ENCODE results near the gene SYT6. TPM values are rescaled to one million over a fixed set of nuclear protein-coding genes. Genes with fewer than 3 reads are reported as not detected.

Gene SYT6
- total RNA-seq, 2 experiments from 2014 or later: not detected

- H4K20me1 ChIP-seq (ENCODE audit: insufficient read depth, low read length): no peaks in the 10 kb centered on the region
- BruUV-seq (replicated peaks): no TSS peak
- no peaks in the 10 kb centered on the region for H3K79me2 ChIP-seq (ENCODE audit: insufficient read depth, low read depth, low read length)
- no peaks in the 10 kb centered on the region for H3K36me3 ChIP-seq (ENCODE audit: insufficient read depth, low read length)
- TF ChIP-seq CTCF (conservative IDR thresholded peaks at IDR 0.05; ENCODE audit: low read length) (no peak), EZH2phosphoT487 (IDR thresholded peaks at IDR 0.05; ENCODE audit: borderline replicate concordance, low read depth, low read length) (no peak)
- H2AFZ ChIP-seq (ENCODE audit: low read length): no peak overlapping the region
- POLR2A ChIA-PET: no interaction called here
- intact Hi-C loops (cut with micrococcal nuclease; ENCODE audit: unreplicated experiment): loop anchor here (10.0 kb wide), 1 partner anchor 60 kb away; no protein-coding TSS in a partner anchor
- DNase-seq (ENCODE audit: low spot score): no peak
- no peak overlapping the region for H3K27ac ChIP-seq (ENCODE audit: low read depth, low read length, poor library complexity, severe bottlenecking)
- H3K4me2 ChIP-seq (ENCODE audit: low read length): no peak overlapping the region
- CTCF ChIA-PET (ENCODE audit: unreplicated experiment): no interaction called here
- H3K4me3 ChIP-seq (ENCODE audit: low read depth, low read length, poor library complexity, severe bottlenecking): no peak overlapping the region
- no peaks in the 10 kb centered on the region for H3K4me1 ChIP-seq (ENCODE audit: insufficient read depth, low read length, poor library complexity, severe bottlenecking)
- no peaks in the 10 kb centered on the region for H3K9me2 ChIP-seq (ENCODE audit: insufficient read depth, low read length)
- no peaks in the 10 kb centered on the region for H3K9me3 ChIP-seq (ENCODE audit: low read length)
These were observed 19.2 kb downstream of the SYT6 start for GRCh38 chr1:114134518-114134917.

GRCh38 chr1:114133129-114133528 lies 20.5 kb downstream of the SYT6 start:
- ChIA-PET POLR2A (interaction anchor here (0.6 kb wide), 1 partner anchor 92 kb away, joined by 4 read pairs; no protein-coding TSS in a partner anchor), CTCF (ENCODE audit: unreplicated experiment) (no interaction called here)
- Histone ChIP-seq H3K79me2 (ENCODE audit: insufficient read depth, low read depth, low read length) (no peaks in the 10 kb centered on the region), H3K27ac (ENCODE audit: low read depth, low read length, poor library complexity, severe bottlenecking) (no peak overlapping the region), H3K9me3 (ENCODE audit: low read length) (no peaks in the 10 kb centered on the region), H3K4me2 (ENCODE audit: low read length) (no peak overlapping the region), H3K4me3 (ENCODE audit: low read depth, low read length, poor library complexity, severe bottlenecking) (no peak overlapping the region), H3K36me3 (ENCODE audit: insufficient read depth, low read length) (no peaks in the 10 kb centered on the region), H3K9me2 (ENCODE audit: insufficient read depth, low read length) (no peaks in the 10 kb centered on the region), H4K20me1 (ENCODE audit: insufficient read depth, low read length) (no peaks in the 10 kb centered on the region), H3K4me1 (ENCODE audit: insufficient read depth, low read length, poor library complexity, severe bottlenecking) (no peaks in the 10 kb centered on the region), H2AFZ (ENCODE audit: low read length) (no peak overlapping the region)
- no peak for DNase-seq (ENCODE audit: low spot score)
- intact Hi-C loops (cut with micrococcal nuclease; ENCODE audit: unreplicated experiment): loop anchor here (10.0 kb wide), 1 partner anchor 62 kb away; no protein-coding TSS in a partner anchor
- TF ChIP-seq EZH2phosphoT487 (IDR thresholded peaks at IDR 0.05; ENCODE audit: borderline replicate concordance, low read depth, low read length) (no peak), CTCF (conservative IDR thresholded peaks at IDR 0.05; ENCODE audit: low read length) (no peak)
- BruUV-seq (replicated peaks): no TSS peak

GRCh38 chr1:114131526-114132220 lies 22.0 kb downstream of the SYT6 start:
- no peaks in the 10 kb centered on the region for H3K79me2 ChIP-seq (ENCODE audit: insufficient read depth, low read depth, low read length)
- TF ChIP-seq CTCF (conservative IDR thresholded peaks at IDR 0.05; ENCODE audit: low read length) (no peak), EZH2phosphoT487 (IDR thresholded peaks at IDR 0.05; ENCODE audit: borderline replicate concordance, low read depth, low read length) (no peak)
- CTCF ChIA-PET (ENCODE audit: unreplicated experiment): no interaction called here
- H3K4me2 ChIP-seq (ENCODE audit: low read length): no peak overlapping the region
- no peaks in the 10 kb centered on the region for H3K4me1 ChIP-seq (ENCODE audit: insufficient read depth, low read length, poor library complexity, severe bottlenecking)
- DNase-seq (ENCODE audit: low spot score): no peak
- H2AFZ ChIP-seq (ENCODE audit: low read length): no peak overlapping the region
- no peaks in the 10 kb centered on the region for H3K9me2 ChIP-seq (ENCODE audit: insufficient read depth, low read length)
- no peaks in the 10 kb centered on the region for H3K36me3 ChIP-seq (ENCODE audit: insufficient read depth, low read length)
- H3K27ac ChIP-seq (ENCODE audit: low read depth, low read length, poor library complexity, severe bottlenecking): no peak overlapping the region
- H3K9me3 ChIP-seq (ENCODE audit: low read length): no peaks in the 10 kb centered on the region
- no peaks in the 10 kb centered on the region for H4K20me1 ChIP-seq (ENCODE audit: insufficient read depth, low read length)
- POLR2A ChIA-PET: no interaction called here
- intact Hi-C loops (cut with micrococcal nuclease; ENCODE audit: unreplicated experiment): loop anchor here (10.0 kb wide), 1 partner anchor 63 kb away; no protein-coding TSS in a partner anchor
- no TSS peak for BruUV-seq (replicated peaks)
- H3K4me3 ChIP-seq (ENCODE audit: low read depth, low read length, poor library complexity, severe bottlenecking): no peak overlapping the region

All from OCI-LY7 (cell line).